Measurements from ENCODE around the gene ZNF296. TPM values are rescaled to one million over a fixed set of nuclear protein-coding genes. Genes with fewer than 3 reads are reported as not detected.

The ZNF296 gene
- polyA plus RNA-seq, 1 donor = 6.6 TPM

DNA sequence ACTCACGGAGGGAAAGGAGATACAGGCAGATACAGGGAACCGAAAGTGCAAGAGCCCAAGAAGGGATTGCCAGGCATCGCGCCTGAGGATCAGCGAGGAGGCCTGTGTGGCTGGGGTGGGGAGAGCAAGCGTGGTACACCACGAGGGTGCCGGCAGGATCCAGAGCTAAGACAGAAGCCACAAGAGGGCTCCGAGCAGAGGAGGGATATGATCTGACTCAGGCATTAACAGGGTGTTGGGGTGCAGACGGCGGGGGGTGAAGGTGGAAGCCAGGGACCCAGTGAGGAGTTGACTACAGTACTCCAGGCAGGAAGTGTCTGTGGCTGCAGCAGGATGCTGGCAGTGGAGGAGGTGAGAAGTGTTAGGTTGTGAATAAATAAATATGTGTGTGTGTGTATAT, 11.3 kb upstream of the ZNF296 start:
- no CpG with 5 or more reads among the region's 11 CpGs for WGBS (ENCODE audit: insufficient coverage, low lambda C conversion rate)
- Histone ChIP-seq H3K27me3 (ENCODE audit: control insufficient read depth, insufficient read depth, low read length) (no peaks in the 10 kb centered on the region), H3K9me3 (ENCODE audit: control insufficient read depth, low read depth, low read length) (no peaks in the 10 kb centered on the region), H3K4me1 (ENCODE audit: control insufficient read depth, insufficient read depth, low read length) (peaks cover 12% of the 10 kb centered on the region), H3K27ac (ENCODE audit: low read length) (no peak overlapping the region), H3K4me3 (ENCODE audit: low read length) (no peak overlapping the region), H3K36me3 (ENCODE audit: control insufficient read depth, insufficient read depth, low read length) (peaks cover 28% of the 10 kb centered on the region)
- no peak for DNase-seq

DNA sequence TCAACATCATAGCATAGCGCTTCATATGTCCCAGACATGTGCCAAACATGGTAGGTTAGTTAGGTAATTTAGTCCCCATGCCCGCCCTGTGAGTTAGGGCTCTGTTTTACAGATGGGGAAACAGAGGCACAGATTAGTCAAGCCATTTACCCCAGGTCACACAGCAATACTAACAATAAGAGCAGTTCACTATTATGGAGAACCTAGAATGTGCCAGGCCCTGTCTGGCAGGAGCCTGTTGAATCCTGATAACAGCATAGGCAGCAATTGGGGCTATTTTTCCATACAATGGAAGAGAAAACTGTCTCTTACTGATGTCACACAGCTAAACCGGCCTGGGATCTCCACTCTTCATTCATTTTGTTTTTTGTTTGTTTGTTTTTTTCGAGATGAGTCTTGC, 10.2 kb upstream of the ZNF296 start:
- Histone ChIP-seq H3K4me3 (ENCODE audit: low read length) (no peak overlapping the region), H3K9me3 (ENCODE audit: control insufficient read depth, low read depth, low read length) (no peaks in the 10 kb centered on the region), H3K36me3 (ENCODE audit: control insufficient read depth, insufficient read depth, low read length) (peaks cover 39% of the 10 kb centered on the region), H3K27ac (ENCODE audit: low read length) (no peak overlapping the region), H3K4me1 (ENCODE audit: control insufficient read depth, insufficient read depth, low read length) (peaks cover 12% of the 10 kb centered on the region), H3K27me3 (ENCODE audit: control insufficient read depth, insufficient read depth, low read length) (no peaks in the 10 kb centered on the region)
- DNase-seq = no peak
- WGBS (ENCODE audit: insufficient coverage, low lambda C conversion rate) = 75% methylated on average over 1 of the region's 4 CpGs

DNA sequence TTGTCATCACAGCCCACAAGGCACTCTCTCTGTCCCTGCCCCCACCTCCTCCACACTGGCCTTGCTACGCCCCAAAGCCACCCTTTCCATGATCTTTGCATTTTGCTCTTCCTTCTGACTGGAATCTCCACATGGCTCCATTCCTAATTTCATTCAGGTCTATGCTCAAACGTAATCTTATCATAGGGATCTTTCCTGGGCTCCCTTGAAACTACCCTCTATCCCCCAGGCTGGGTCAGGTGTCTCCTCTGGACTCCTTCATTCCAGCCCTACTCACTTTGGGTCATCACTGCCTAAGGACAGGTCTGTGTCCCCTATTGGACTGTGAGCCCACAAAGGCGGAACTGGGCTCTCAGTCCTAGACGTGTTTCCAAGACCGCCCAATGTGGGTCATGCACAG, 5.9 kb upstream of the ZNF296 start:
- Histone ChIP-seq H3K4me3 (ENCODE audit: low read length) (no peak overlapping the region), H3K9me3 (ENCODE audit: control insufficient read depth, low read depth, low read length) (no peaks in the 10 kb centered on the region), H3K27ac (ENCODE audit: low read length) (no peak overlapping the region), H3K36me3 (ENCODE audit: control insufficient read depth, insufficient read depth, low read length) (peaks cover 27% of the 10 kb centered on the region), H3K4me1 (ENCODE audit: control insufficient read depth, insufficient read depth, low read length) (peaks cover 21% of the 10 kb centered on the region), H3K27me3 (ENCODE audit: control insufficient read depth, insufficient read depth, low read length) (no peaks in the 10 kb centered on the region)
- WGBS (ENCODE audit: insufficient coverage, low lambda C conversion rate) = no CpG with 5 or more reads among the region's 5 CpGs
- DNase-seq = no peak

- DNase-seq = peak in 1 of 2 donors; percentile 75
- Histone ChIP-seq H3K27me3 (ENCODE audit: control insufficient read depth, insufficient read depth, low read length) (no peaks in the 10 kb centered on the region), H3K9me3 (ENCODE audit: control insufficient read depth, low read depth, low read length) (no peaks in the 10 kb centered on the region), H3K4me3 (ENCODE audit: low read length) (peak overlapping the region; percentile 97), H3K36me3 (ENCODE audit: control insufficient read depth, insufficient read depth, low read length) (peaks cover 14% of the 10 kb centered on the region), H3K27ac (ENCODE audit: low read length) (peak overlapping the region; percentile 49), H3K4me1 (ENCODE audit: control insufficient read depth, insufficient read depth, low read length) (peaks cover 32% of the 10 kb centered on the region)
- WGBS (ENCODE audit: insufficient coverage, low lambda C conversion rate) = no CpG with 5 or more reads among the region's 6 CpGs
Observed at GRCh38 chr19:45079911-45080370, 3.7 kb upstream of the ZNF296 start.

GRCh38 chr19:45079063-45079910, 3.0 kb upstream of the ZNF296 start, which contains the start of gene GEMIN7:
TSS of gene GEMIN7 (plus strand) at chr19:45079260. CDS start at chr19:45090115, 10,855 bp downstream.
- Histone ChIP-seq H3K4me1 (ENCODE audit: control insufficient read depth, insufficient read depth, low read length) (peaks cover 35% of the 10 kb centered on the region), H3K27ac (ENCODE audit: low read length) (peak within 1 kb of the TSS; percentile 49), H3K4me3 (ENCODE audit: low read length) (peak within 1 kb of the TSS; percentile 97), H3K27me3 (ENCODE audit: control insufficient read depth, insufficient read depth, low read length) (no peaks in the 10 kb centered on the region), H3K9me3 (ENCODE audit: control insufficient read depth, low read depth, low read length) (no peaks in the 10 kb centered on the region), H3K36me3 (ENCODE audit: control insufficient read depth, insufficient read depth, low read length) (peaks cover 13% of the 10 kb centered on the region)
- peak; percentile 61 to 80 for DNase-seq
- WGBS (ENCODE audit: insufficient coverage, low lambda C conversion rate) = no CpG with 5 or more reads among the region's 61 CpGs

- Histone ChIP-seq H3K4me3 (ENCODE audit: low read length) (peak overlapping the region; percentile 97), H3K36me3 (ENCODE audit: control insufficient read depth, insufficient read depth, low read length) (peaks cover 13% of the 10 kb centered on the region), H3K27ac (ENCODE audit: low read length) (no peak overlapping the region), H3K27me3 (ENCODE audit: control insufficient read depth, insufficient read depth, low read length) (no peaks in the 10 kb centered on the region), H3K4me1 (ENCODE audit: control insufficient read depth, insufficient read depth, low read length) (peaks cover 35% of the 10 kb centered on the region), H3K9me3 (ENCODE audit: control insufficient read depth, low read depth, low read length) (no peaks in the 10 kb centered on the region)
- WGBS (ENCODE audit: insufficient coverage, low lambda C conversion rate) = 100% methylated on average over 1 of the region's 10 CpGs
- no peak for DNase-seq
Observed at GRCh38 chr19:45078390-45079062, 2.2 kb upstream of the ZNF296 start.

DNA sequence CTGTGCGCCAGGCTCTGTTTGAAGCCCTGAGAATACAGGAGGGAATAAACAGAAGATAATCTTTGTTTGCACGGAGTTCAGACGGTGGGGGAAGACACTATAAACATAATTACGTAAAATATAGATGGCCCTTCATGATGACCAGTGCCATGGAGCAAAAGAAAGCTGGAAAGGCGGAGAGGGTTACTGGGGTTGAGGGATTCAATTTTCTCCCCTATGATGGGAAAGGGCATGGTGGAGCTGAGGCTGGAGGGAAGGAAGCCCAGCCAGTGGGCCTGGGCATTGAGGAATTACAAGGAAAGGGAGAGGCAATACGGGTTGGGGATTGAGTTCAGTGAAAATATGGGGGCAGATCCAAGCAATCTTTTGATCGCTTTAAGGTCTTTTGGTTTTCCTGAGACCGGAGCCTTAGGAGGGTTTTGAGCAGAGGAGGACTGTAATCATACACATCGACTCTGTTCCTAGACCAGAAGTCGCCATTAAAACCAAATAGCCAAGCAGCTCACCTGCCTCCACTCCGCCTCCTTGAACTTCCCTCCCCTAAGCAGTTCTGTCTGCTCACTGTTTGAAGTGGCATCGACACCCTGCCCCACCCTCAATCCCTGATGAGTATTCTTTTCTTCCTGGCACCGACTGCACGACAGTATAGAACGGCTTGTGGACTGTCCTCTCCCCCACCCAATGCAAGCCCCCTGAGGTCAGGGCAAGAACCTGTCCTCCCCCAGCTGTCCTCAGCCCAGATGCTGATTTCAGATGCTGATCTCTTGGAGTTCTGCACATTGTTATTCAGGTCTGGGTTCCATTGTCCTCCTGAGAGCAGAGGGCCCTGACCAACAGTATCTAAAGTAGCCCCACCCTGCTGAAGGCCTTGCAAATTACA, 813 bp upstream of the ZNF296 start:
- DNase-seq = no peak
- Histone ChIP-seq H3K4me3 (ENCODE audit: low read length) (peak overlapping the region; percentile 6), H3K9me3 (ENCODE audit: control insufficient read depth, low read depth, low read length) (no peaks in the 10 kb centered on the region), H3K27ac (ENCODE audit: low read length) (peak overlapping the region; percentile 23), H3K4me1 (ENCODE audit: control insufficient read depth, insufficient read depth, low read length) (peaks cover 35% of the 10 kb centered on the region), H3K36me3 (ENCODE audit: control insufficient read depth, insufficient read depth, low read length) (peaks cover 10% of the 10 kb centered on the region), H3K27me3 (ENCODE audit: control insufficient read depth, insufficient read depth, low read length) (no peaks in the 10 kb centered on the region)
- WGBS (ENCODE audit: insufficient coverage, low lambda C conversion rate) = no CpG with 5 or more reads among the region's 15 CpGs

DNA sequence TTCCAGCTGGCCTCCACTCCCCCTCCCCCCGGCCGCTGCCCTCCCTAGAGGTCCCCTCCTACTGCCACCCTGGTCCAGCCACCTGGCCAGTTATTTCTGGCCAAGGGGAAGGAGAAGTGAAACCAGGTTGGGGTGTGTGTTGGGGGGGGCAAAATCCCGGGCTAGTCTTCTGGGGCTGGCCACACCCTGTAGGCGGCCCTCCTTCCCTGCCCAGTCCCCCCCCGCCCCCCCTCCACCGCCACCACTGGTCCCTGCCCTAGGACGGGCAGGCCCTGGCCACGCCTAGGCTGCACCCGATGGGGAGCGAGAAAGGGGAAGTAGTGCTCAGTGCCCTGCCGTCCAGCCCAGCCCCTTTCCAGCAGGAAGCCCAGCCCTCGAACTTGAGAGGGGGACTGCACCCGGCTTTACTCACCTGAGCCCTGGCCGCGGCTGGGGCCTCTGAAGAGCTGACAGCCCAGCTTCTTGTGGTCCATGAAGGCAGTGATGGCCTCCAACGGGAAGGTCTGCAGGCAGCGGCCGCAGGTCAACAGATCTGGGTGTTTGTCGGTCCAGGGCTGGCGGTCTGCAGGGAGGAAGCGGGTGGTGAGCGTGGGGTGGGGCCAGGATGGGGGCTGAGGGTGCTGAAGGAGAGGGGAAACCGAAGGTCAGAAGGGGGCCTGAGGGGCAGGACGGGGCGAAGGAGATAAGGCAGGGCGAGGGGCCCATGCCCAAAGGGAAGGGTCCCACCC, 813 bp downstream of the ZNF296 start:
- DNase-seq = peak; percentile 82 to 89
- Histone ChIP-seq H3K27me3 (ENCODE audit: control insufficient read depth, insufficient read depth, low read length) (no peaks in the 10 kb centered on the region), H3K27ac (ENCODE audit: low read length) (peak overlapping the region; percentile 50), H3K36me3 (ENCODE audit: control insufficient read depth, insufficient read depth, low read length) (peaks cover 17% of the 10 kb centered on the region), H3K4me1 (ENCODE audit: control insufficient read depth, insufficient read depth, low read length) (peaks cover 35% of the 10 kb centered on the region), H3K9me3 (ENCODE audit: control insufficient read depth, low read depth, low read length) (no peaks in the 10 kb centered on the region), H3K4me3 (ENCODE audit: low read length) (peak overlapping the region; percentile 44)
- WGBS (ENCODE audit: insufficient coverage, low lambda C conversion rate) = 0% methylated on average over 4 of the region's 26 CpGs

DNA sequence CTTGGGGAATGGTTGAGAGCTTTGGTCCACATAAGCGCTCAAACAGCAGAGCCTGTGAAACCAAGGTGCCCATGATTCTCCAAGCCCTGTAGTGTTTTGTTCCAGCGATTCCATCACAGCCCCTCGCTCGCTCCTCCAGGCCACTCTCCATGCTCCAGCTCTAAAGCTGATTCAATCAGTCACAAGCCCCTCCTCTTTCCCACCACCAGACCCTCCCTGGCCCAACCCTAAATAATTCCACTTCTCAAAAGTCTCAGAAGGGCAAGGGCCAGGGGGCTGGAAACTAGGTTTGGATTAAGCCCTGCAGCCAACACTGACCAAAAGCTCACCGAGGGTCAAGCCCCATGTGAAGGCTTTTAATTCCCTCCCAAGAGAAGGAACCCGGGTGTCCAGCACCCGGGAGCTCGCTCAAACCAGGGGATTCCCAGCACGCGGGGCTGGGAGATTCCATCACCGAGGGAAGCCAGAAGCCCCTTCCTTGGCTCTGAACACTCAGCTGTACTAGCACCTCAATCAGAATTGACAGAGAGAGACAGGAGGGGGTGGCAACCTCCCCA, 1.5 kb downstream of the ZNF296 start:
- no peak for DNase-seq
- H3K27ac ChIP-seq (ENCODE audit: low read length) = peak overlapping the region; percentile 24
- H3K4me1 ChIP-seq (ENCODE audit: control insufficient read depth, insufficient read depth, low read length) = peaks cover 28% of the 10 kb centered on the region

More for the DNA sequence above, 1.5 kb downstream of the ZNF296 start:
- WGBS (ENCODE audit: insufficient coverage, low lambda C conversion rate) = no CpG with 5 or more reads among the region's 11 CpGs
- peaks cover 24% of the 10 kb centered on the region for H3K36me3 ChIP-seq (ENCODE audit: control insufficient read depth, insufficient read depth, low read length)
- H3K9me3 ChIP-seq (ENCODE audit: control insufficient read depth, low read depth, low read length) = no peaks in the 10 kb centered on the region
- H3K4me3 ChIP-seq (ENCODE audit: low read length) = peak overlapping the region; percentile 44
- no peaks in the 10 kb centered on the region for H3K27me3 ChIP-seq (ENCODE audit: control insufficient read depth, insufficient read depth, low read length)

All from large intestine (tissue), 3 donors.